Esophagus squamous epithelium (tissue), 5 donors: ENCODE measurements around the gene LRRC63. TPM values are rescaled to one million over a fixed set of nuclear protein-coding genes. Genes with fewer than 3 reads are reported as not detected.
"Not testable (repeated sequence)": the region's sequence is repeated elsewhere in the genome, so short reads cannot be mapped to it uniquely, and the experiment has no call there.

Experiments used
- DNase-seq: peaks from one replicate; lab custom pipeline; 2025; lab: John Stamatoyannopoulos, UW
- H3K27ac ChIP-seq, 4 donors: fragments of 200-600 bp; sonication (generic); one replicate each; pipeline ENCODE4 v1.5.1; 2016 to 2019; ENCODE audit warnings: mild to moderate bottlenecking in 1 of 4
- H3K27me3 ChIP-seq, 4 donors: fragments of 200-600 bp; sonication (generic); 1 replicate in 3 of 4; 2 replicates in 1 of 4; pipeline versions ENCODE4 v1.5.1 to v1.6.0; 2017 to 2021; ENCODE audit warnings: antibody characterized with exemption in 1 of 4
- H3K36me3 ChIP-seq, 3 donors: fragments of 200-600 bp; sonication (generic); one replicate each; pipeline ENCODE4 v1.5.1; 2016 to 2019
- H3K4me1 ChIP-seq, 3 donors: fragments of 200-600 bp; sonication (generic); one replicate each; pipeline ENCODE4 v1.5.1; 2017 to 2019
- H3K4me3 ChIP-seq, 4 donors: fragments of 200-600 bp; sonication (generic); 1 replicate in 3 of 4; 2 replicates in 1 of 4; pipeline ENCODE4 v1.5.1; 2016 to 2019; ENCODE audit warnings: mild to moderate bottlenecking in 2 of 4, moderate library complexity in 1 of 4
- H3K9me3 ChIP-seq, 3 donors: fragments of 200-600 bp; sonication (generic); one replicate each; pipeline ENCODE4 v1.5.1; 2016 to 2019
- POLR2A ChIP-seq, 4 donors: fragments of 450-650 bp; IDR thresholded peaks; one replicate each; pipeline ENCODE4 v1.6.1; 2017; ENCODE audit warnings: antibody characterized with exemption in 4 of 4, mild to moderate bottlenecking in 4 of 4, moderate library complexity in 3 of 4
- WGBS, 2 donors: methylation state at CpG; one replicate each; pipeline ENCODE4 v1.1.5; 2018; 5-methylcytosine and 5-hydroxymethylcytosine counted together
- intact Hi-C: fragments of 100-400 bp; cut with DNase I; formaldehyde crosslinking; loops from one replicate; pipeline ENCODE4 v1.15.0; 2022
- total RNA-seq, 4 donors: library from RNA; depleted of rRNA; stranded (reverse); fragments of >200 nt; gene quantifications; one replicate each; pipeline ENCODE4 v1.1.0, GENCODE V29; 2016
- TF ChIP-seq, protein P1 (sequence below), 6 experiments: fragments of 450-650 bp in 4 of 6; fragments of 200-600 bp in 2 of 6; sonication (generic) in 2 of 6; IDR thresholded peaks; one replicate each; pipeline ENCODE4 v1.5.1; 2016 to 2019; ENCODE audit warnings: antibody characterized with exemption in 6 of 6, mild to moderate bottlenecking in 4 of 6, moderate library complexity in 4 of 6
- donor health status: DM: yes; HTN: yes; CAD: no.

LRRC63 gene
- total RNA-seq, 4 donors from 2014 or later: not detected

DNA sequence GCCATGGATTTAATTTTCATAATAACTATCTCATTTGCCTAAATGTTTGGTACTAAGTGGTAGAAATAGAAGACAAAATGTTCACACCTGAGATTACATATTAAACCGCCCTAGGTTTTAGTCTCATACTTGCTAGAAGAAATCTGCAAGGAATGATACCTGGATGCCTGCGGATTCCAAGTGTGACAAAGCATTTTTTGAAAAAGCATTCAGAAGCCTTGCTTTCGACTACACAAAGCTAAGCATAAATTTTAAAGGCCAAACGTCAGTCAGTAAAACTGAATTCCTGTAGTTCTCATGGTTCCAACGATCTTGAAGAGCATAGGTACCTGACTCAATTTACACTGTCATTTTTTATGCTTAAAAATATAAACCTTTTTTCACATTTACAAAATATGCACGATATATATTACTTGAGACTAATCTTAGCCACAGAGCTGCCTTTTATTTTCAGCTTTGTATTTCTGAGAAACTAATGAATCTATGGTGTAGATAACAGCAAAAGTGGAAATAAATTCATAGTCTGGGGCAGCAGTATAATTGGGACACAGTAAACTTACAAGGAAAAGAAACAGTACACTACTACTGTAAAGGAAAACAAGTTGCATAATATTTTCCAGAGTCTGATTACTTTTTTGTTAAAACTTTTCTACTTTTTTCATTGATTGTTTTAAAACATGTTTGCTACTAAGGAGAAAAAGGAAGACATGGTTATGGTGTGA lies 1.2 kb upstream of the LRRC63 start:
- TF ChIP-seq, protein P1, sequence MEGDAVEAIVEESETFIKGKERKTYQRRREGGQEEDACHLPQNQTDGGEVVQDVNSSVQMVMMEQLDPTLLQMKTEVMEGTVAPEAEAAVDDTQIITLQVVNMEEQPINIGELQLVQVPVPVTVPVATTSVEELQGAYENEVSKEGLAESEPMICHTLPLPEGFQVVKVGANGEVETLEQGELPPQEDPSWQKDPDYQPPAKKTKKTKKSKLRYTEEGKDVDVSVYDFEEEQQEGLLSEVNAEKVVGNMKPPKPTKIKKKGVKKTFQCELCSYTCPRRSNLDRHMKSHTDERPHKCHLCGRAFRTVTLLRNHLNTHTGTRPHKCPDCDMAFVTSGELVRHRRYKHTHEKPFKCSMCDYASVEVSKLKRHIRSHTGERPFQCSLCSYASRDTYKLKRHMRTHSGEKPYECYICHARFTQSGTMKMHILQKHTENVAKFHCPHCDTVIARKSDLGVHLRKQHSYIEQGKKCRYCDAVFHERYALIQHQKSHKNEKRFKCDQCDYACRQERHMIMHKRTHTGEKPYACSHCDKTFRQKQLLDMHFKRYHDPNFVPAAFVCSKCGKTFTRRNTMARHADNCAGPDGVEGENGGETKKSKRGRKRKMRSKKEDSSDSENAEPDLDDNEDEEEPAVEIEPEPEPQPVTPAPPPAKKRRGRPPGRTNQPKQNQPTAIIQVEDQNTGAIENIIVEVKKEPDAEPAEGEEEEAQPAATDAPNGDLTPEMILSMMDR (IDR thresholded peaks at IDR 0.05): no peak
- Histone ChIP-seq H3K4me3 (peak overlapping the region in 1 of 4 donors; percentile 61), H3K4me1 (peaks cover 7 to 21% (median 10%) of the 10 kb centered on the region in 3 donors), H3K27ac (no peak overlapping the region), H3K36me3 (no peaks in the 10 kb centered on the region), H3K9me3 (no peaks in the 10 kb centered on the region), H3K27me3 (no peaks in the 10 kb centered on the region)
- DNase-seq: no peak
- intact Hi-C loops: no loop called here
- 79 to 86% methylated on average over 6 of the region's 6 CpGs for WGBS, 2 donors

DNA sequence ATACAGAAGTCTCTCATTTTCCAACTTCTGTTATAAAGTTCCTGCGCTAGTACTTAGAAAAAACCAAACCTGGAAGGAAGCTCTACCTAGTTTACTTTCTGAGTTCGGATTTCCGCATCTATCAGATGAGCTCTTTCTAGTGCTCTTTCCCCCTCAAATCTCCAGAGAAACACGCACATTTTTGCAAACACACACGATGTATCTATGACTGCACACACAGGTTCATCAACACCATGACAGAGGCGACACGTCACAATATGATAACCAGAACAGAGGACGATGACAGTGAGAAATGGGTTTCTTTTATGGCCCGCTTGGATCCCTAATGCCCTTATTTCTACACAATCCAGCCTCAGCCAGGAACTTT lies 629 bp upstream of the LRRC63 start:
- H3K27ac ChIP-seq: peak overlapping the region in 3 of 4 donors; percentile 21 to 48 (median 26)
- peak overlapping the region; percentile 17 to 61 (median 46) for H3K4me3 ChIP-seq
- no peaks in the 10 kb centered on the region for H3K27me3 ChIP-seq
- WGBS, 2 donors: 8 to 12% methylated on average over 9 of the region's 9 CpGs
- peaks cover 7 to 17% (median 10%) of the 10 kb centered on the region in 3 donors for H3K4me1 ChIP-seq
- DNase-seq: no peak
- no peaks in the 10 kb centered on the region for H3K36me3 ChIP-seq
- TF ChIP-seq, protein P1 (IDR thresholded peaks at IDR 0.05): no peak
- no peak for TF ChIP-seq POLR2A (IDR thresholded peaks at IDR 0.05)
- intact Hi-C loops: no loop called here
- no peaks in the 10 kb centered on the region for H3K9me3 ChIP-seq

DNA sequence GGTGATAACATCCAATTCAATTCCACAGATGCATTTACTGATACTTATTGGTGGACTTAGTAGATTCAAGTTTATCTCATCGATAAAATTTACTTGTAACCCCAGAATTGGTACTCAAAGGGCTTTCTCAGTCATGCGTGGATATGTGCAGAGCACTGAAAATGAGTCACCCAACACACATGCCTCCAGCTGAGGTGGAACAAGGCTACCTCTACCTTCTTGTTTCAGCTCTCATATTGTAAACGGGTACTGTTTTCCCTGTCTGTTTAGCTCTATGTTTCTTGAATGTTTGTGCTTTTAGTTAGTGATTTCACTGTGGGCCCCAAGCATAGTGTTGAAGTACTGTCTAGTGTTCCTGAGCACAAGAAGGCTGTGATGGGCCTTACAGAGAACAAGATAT lies 1.5 kb downstream of the LRRC63 start:
- no peak for DNase-seq
- H3K27me3 ChIP-seq: no peaks in the 10 kb centered on the region
- intact Hi-C loops: no loop called here
- H3K4me3 ChIP-seq: no peak overlapping the region
- WGBS, 2 donors: 71 to 77% methylated on average over 3 of the region's 3 CpGs
- no peak overlapping the region for H3K27ac ChIP-seq
- peaks cover 7 to 17% (median 10%) of the 10 kb centered on the region in 3 donors for H3K4me1 ChIP-seq
- H3K9me3 ChIP-seq: no peaks in the 10 kb centered on the region
- H3K36me3 ChIP-seq: no peaks in the 10 kb centered on the region
- TF ChIP-seq, protein P1 (IDR thresholded peaks at IDR 0.05): no peak
- no peak for TF ChIP-seq POLR2A (IDR thresholded peaks at IDR 0.05)

DNA sequence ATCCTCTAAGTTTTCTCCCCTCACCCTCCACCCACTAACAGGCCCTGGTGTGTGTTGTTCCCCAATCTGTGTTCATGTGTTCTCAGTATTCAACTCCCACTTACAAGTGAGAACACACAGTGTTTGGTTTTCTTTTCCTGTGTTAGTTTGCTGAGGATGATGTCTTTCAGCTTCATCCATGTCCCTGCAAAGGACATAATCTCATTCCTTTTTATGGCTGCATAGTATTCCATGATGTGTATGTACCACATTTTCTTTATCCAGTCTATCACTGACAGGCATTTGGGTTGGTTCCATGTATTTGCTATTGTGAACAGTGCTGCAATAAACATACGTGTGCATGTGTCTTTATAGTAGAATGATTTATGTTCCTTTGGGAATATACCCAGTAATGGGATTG lies 3.0 kb downstream of the LRRC63 start:
- H3K9me3 ChIP-seq, intact Hi-C loops, H3K36me3 ChIP-seq, H3K27ac ChIP-seq, DNase-seq, H3K27me3 ChIP-seq, H3K4me3 ChIP-seq: not testable (repeated sequence)
- peaks cover 7 to 17% (median 10%) of the 10 kb centered on the region in 3 donors for H3K4me1 ChIP-seq
- WGBS, 2 donors: 55 to 82% methylated on average over 1 of the region's 1 CpG

DNA sequence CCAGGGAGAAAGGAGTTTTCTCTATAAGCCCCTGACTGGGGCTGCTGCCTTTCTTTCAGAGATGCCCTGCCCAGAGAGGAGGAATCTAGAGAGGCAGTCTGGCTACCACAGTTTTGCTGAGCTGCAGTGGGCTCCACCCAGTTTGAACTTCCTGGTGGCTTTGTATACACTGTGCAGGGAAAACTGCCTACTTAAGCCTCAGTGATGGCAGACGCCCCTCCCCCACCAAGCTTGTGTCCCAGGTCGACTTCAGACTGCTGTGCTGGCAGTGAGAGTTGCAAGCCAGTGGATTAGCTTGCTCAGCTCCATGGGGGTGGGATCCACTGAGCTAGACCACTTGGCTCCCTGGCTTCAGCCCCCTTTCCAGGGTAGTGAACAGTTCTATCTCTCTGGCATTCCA lies 8.5 kb downstream of the LRRC63 start:
- intact Hi-C loops, H3K4me1 ChIP-seq, H3K9me3 ChIP-seq, H3K36me3 ChIP-seq, H3K27ac ChIP-seq, DNase-seq, H3K4me3 ChIP-seq, H3K27me3 ChIP-seq: not testable (repeated sequence)
- WGBS, 2 donors: no CpG with 5 or more reads among the region's 2 CpGs

DNA sequence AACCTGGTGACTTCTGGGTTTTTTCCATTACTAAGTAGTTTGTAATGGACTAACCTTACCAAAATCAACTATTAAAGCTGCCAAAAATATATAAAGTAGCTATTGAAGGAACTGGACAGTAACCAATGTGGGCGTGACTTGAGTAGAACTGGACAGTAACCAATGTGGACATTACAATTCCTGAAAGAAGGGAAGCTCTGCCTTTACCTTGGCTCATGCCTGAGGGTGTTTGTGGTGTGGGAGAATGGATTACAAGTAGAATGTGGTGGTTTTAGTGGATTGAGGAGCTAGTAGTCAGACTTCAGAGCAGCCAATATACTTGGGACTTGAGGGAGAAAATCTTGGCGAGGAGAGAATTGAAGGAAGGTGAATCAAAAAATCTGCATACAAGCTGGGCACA lies 17.5 kb downstream of the LRRC63 start:
- intact Hi-C loops: no loop called here
- no peak for DNase-seq
- Histone ChIP-seq H3K27ac (no peak overlapping the region), H3K27me3 (no peaks in the 10 kb centered on the region), H3K4me3 (no peak overlapping the region), H3K36me3 (no peaks in the 10 kb centered on the region), H3K9me3 (no peaks in the 10 kb centered on the region), H3K4me1 (no peaks in the 10 kb centered on the region)
- 81 to 84% methylated on average over 2 of the region's 2 CpGs for WGBS, 2 donors
- no peak for TF ChIP-seq POLR2A (IDR thresholded peaks at IDR 0.05)
- TF ChIP-seq, protein P1 (IDR thresholded peaks at IDR 0.05): no peak
